HG02763 (cell line): ENCODE results near the gene CD9.
"Not testable (repeated sequence)": the region's sequence is repeated elsewhere in the genome, so short reads cannot be mapped to it uniquely, and the experiment has no call there.

ENCODE experiments used
- ATAC-seq: cut with Tn5 transposase; IDR thresholded peaks from one replicate; pipeline ENCODE4 v1.9.1; 2021; ENCODE audit warnings: mild to moderate bottlenecking, moderate library complexity; ENCODE audit not compliant: unreplicated experiment

CD9 gene

DNA sequence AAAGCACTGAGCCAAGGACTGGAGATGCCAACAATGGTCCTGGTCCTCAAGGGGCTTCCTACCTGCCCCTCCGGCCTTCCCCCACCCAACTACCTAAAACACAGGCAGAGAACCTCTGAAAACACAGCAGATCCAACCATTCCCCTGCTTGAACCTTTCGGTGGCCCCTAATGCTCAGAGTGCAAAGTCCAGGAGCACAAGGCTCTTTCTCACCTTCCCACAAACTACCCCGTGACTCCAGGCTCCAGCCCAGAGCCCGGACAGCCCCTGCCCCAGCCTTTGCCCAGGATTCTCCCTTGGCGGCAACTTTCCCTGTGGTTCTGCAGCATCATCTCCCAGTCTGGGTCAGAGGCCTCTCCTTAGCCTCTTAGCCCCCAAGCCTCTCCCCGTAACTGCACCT lies 1.6 kb upstream of the CD9 start:
- ATAC-seq: no peak

DNA sequence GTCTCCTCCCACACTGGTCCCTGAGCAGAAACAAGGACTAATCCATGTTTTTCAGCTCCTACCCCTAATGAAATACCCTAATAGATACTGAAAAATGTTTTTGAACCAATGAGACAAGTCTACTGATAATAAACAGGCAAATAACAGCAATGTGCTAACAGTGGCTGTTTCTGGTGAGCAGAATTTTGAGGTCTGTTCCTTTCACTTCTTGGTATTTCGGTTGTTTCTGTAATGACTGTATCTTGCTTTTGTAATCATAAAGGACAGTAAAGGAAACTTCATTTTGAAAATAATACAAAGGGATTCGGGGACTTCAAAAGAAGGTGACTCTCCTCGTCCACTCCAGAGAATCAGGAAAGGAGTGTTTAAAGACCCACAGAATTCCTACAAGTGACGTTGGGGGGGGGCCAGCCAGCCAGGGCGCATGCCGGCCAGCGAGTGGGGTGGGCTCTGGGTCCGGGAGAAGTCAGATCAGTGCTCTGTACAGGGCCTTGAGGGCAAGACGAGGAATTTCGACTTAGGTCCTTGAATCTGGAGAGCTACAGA lies 1.1 kb upstream of the CD9 start:
- no peak for ATAC-seq

DNA sequence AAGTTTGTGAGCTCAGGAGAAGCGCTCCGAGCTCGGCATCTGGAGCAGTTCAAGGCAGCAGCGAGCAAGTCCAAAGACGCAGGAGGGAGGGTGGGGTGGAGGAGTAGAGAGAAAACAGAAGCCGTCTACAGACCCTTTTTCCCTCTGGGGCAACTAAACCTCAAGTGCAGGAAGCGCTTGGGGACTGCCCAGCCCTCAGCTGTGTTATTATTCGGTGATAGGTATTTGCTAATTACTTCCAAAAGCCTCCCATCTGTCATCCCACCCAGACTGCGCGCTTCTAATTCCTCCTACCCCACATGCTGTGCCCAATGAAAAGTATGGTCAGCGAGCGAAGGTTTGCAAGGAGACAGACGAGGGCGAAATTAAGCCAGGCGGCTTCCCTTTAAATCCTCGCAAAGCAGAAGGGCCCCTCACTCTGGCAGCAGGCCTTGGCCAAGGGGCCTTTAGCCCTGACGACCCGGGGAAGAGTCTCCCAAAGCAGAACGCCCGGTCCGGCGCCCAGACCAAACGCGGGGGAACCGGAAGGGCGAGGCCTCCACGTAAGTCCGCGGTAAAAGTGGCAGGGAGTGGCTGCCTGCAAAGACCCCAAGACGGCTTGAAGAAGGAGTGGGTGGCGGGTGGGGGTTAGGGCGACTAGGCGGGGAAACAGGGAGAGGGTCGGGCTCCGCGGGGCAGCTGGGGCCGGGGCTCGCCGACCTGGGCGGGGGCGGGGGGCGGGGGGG lies 507 bp upstream of the CD9 start:
- ATAC-seq: no peak

DNA sequence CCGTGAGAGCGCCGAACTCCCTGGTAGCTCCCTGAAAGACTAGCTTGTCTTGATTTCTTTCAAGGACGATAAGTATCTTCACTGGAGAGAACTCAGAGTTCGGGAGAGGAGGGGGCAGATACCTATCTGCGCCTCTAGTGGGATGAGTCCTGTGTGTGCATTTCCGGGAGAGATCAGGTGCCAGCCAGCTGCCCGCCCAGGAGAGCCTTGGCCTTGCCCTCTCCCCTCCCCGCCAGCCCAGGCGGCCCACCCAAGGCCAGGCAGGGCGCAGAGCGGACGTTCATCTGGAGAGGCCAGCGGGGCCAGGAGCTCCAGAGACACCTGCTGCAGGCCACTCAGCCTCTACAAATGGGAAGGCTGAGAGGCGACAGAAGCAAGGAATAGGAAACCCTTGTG lies 1.0 kb downstream of the CD9 start:
- ATAC-seq: no peak

DNA sequence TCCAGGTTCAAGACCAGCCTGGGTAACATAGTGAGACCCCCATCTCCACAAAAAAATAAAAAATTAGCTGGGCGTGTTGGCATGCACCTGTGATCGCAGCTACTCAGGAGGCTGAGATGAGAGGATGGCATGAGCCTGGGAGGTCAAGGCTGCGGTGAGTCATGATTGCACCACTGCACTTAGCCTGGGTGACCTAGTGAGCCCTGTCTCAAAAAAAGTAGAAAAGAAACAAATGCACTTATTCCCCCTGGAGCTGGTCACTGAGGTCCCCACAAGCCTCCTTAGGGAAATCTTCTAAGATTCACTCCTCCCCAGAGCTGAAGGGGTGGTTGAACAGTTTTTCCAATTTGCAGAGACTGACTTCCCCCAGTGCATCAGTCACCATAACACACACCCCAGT lies 1.6 kb downstream of the CD9 start:
- no peak for ATAC-seq

DNA sequence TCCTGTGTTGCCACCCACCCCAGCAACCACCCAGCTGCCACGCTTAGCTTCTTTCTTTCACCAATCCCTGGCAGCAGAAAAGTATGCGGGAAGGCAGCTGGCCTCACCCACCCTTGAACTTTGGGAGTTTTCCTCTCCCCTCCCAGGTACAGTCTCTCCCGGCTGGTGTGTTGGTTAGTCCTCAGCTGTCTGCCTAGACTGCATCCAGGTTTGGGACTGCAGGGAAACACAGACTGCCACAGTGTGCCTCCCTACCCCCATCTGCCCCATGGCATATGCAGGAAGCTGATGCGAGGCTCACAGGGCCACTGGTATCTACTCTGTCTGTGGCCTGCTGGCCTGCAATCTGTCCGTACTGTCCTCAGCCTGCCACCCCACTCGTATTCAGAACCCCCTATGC lies 2.1 kb downstream of the CD9 start:
- ATAC-seq: no peak

DNA sequence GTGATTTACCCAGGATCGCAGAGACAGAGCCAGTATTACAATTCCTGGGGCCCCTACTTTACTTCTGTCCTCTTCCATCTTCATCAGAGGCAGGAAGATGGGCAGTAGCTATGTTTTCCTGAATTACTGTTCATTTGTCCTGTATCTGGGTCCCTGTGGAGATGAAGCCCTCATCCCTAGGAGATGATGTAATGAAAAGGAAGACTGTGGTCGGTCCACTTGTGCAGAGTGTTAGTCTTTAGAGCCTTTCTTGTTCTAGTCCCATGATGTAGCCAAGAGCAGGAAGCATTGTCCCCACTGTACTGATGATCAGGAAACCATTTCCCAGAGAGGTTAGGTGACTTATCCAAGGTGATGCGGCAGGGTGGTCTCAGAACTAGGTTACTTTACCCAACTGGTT lies 2.6 kb downstream of the CD9 start:
- ATAC-seq: no peak

DNA sequence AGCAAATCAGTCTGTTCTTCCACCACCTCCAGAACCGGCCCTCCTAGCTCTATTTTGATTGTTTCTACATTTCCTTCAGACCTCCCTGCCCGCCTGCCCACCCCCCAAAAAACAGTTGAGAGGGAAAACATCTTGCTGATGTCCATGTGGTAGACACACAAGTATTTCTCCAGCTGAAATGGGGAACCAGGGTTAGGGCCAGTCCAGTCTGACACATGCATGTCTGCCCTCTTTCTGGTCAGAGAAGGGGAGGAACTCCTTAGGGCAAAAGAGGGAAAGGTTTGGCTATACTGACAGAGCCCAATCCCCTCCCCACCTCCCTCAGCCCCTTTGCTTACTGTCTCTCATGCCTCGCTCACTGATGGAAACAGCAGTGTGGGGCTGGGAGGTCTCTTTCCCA lies 3.4 kb downstream of the CD9 start:
- ATAC-seq: no peak

DNA sequence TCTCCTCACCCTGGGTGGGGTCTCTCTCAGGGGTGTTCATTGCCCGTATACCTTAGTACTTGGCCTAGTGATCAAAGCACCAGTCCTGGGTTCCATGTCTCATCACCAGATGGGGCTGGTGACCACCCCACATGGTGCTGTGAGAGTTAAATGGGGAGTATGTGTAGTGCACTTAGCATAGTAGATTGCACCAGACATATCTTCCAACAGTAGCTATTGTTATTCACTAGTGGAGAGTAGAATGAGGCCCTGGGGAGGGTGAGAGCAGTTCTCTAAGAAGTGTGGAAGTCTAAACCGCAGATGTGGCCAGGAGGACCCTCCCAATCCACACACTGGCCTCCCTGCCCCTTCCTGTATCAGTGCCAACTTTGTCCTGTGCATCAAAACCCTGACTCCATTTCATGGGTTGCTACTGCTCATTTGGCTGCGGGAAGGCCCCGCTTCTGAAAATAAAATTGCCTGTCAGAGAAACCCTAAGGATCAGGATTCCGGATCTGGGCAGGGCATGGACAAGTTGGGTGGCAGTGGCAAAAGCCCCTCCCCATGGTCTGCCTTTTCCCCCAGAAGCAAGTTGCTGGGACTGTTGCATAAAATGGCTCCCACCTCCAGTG lies 4.4 kb downstream of the CD9 start:
- ATAC-seq: no peak

DNA sequence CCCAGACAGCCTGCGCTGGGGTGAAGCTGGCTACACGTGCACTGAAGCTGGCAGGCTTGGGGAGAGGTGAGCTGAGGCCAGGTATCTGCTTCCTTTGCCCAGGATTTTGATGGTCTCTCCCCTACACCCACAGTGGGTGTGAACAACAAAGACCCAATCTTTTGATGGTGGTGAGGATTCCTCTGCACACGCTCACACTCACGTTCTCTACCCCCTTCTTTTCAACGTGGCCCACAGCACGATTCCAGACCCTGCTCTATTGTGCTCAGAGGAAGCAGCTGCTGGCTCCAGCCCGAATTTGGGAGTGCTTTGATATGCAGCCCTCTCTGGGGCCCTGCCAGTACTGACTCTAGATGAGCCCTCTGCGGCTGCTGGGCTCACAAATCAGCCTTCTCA lies 4.9 kb downstream of the CD9 start:
- no peak for ATAC-seq

DNA sequence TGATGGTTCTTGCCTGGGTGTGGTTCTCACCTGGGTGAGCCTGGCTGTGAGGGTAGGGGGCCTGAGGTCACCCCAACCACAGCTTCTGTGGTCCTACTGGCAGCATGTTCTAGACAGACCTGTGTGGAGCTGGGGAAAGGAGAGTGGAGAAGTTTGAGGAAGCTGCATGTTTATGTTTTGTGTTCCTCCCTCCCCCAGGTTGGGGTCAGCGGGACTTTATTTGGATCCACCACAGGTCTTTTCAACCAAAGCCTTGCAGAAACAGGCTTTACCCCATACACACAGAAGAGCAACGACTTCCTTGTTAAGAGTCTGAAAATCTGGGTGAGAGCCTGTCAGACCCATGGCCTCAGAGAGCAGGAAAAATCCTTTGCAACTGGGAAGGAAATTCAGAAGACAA lies 5.6 kb downstream of the CD9 start:
- ATAC-seq: no peak

DNA sequence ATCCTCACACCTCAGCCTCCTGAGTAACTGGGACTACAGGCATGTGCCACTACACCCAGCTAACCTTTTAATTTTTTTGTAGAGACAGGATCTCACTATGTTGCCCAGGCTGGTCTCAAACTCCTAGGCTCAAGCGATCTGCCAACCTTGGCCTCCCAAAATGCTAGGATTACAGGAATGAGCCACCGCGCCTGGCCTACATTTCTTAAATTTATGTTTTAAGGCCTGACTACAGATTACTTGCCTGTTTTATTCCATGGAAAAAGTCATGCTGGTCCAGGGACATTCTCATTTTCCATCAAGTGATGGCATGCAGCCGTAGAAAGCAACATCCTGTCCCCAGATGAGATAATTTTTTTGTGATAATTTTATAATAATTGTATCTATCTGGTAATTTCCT lies 6.1 kb downstream of the CD9 start:
- ATAC-seq: no peak

DNA sequence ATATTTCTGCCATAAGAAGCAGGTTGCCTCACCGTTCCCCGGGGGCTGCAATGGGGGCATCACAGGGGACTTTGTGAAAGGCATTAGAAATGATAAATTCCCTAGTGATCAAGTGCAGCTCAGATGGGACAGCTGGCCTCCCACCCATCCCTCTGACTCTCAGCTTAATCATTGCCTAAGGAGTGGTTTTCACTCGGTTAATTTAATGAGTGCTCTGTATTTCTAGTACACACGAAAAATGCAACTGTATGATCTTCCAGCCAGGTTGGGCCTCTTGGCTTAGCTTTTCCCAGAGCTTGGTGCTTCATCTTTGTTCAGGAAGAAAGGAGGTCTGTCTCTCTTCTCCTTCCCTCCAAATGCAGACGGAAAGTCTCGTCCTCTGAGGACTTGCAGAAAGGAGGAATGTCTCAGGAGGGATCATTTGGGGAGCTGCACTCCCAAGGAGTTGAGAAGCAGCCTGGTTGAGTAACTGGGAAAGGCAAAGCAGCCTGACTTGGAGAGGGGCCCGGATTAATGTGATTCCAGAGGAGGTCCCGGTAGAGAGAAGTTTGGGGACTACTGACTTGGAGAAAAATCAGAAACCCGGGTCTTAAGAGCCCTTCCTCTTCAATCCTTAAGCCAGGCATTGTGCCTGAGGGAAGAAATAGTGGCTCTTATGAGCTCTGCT lies 7.2 kb downstream of the CD9 start:
- ATAC-seq: no peak

DNA sequence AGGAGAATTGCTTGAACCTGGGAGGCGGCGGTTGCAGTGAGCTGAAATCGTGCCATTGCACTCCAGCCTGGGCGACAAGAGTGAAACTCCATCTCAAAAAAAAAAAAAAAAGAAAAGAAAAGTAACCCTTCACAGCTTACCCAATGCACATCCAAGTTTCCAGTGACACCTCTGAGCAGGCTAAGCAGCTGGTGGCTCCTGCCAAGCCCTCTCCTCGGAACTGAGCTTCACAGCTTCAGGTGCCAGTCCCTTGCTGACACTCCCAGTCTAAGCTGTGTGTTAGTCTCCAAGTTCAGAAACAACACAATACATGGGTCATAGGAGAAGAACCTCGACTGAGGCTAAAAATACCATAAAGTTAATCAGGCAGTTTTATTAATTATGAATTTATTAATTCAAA lies 7.9 kb downstream of the CD9 start:
- ATAC-seq: no peak

DNA sequence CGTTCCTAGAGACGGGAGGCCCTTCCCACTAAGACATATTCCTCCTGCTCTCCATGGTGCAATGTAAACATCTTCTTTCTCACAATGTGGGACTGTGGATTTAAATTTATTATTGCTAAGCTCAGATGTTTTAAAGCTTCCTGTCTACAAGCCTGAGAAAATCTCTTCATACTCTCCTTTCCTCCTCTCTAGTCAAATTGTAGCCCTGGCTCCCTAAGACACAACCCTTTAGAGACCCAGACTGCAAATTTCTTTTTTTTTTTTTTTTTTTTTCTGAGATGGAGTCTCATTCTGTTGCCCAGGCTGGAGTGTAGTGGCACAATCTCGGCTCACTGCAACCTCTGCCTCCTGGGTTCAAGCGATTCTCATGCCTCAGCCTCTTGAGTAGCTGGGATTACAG lies 9.2 kb downstream of the CD9 start:
- not testable (repeated sequence) for ATAC-seq

DNA sequence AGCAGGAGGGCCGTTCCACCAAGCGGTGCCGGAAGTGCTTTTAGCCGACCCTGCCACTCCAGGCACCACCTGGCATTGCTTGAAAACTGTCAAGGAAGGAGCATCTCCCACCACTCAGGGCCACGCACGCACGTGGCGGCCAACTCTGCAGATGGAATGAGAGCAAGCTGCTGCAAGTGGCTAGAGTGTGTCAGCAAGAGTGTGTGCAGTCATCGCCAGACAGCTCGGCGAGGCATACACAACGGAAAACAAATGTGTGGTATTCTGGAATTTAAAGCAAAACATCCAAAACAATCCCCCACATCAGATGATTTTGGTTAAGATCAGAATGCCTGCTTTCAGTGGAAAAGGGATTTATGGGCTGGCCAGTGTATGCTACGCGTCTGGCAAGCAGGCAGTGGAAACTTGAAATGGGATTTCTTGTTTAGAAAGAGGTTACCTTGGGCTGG lies 11.2 kb downstream of the CD9 start:
- ATAC-seq: no peak

DNA sequence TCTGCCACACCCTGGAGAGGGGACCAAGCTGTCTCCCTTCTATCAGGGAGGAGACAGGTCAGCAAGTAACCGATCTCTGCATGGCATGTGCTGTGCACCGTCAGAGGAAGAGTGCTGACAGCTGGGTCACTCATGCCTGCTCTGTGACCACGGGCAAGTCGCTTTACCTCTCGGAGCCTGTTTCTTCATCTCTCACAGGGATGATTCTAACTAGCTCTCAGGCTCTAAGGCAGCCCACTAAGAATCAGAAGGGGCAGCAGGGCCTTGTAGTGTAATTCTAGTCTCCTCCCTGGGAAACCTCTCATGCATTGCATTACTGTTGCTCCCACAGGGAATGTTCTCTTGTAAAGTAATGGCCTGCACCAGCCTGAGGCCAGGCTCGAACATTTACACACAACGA lies 11.9 kb downstream of the CD9 start:
- no peak for ATAC-seq

DNA sequence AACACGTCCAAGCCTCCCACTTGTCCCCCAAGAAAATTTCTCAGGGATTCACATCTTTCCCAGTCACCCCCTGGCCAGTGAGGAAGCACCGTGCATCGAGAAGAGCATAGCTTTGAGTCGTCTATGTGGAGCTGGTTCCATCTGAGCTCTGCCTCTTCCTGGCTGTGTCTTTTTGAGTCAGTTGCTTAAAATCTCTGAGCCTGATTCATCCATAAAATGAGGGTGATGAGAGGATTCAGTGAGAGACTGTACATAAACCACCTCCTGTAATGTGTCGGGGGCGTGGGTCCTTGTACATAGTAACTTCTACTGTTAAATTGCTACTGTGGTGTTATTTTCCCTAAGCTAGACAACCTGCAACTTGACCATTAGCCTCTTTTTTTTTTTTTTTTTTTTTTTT lies 13.8 kb downstream of the CD9 start:
- no peak for ATAC-seq

DNA sequence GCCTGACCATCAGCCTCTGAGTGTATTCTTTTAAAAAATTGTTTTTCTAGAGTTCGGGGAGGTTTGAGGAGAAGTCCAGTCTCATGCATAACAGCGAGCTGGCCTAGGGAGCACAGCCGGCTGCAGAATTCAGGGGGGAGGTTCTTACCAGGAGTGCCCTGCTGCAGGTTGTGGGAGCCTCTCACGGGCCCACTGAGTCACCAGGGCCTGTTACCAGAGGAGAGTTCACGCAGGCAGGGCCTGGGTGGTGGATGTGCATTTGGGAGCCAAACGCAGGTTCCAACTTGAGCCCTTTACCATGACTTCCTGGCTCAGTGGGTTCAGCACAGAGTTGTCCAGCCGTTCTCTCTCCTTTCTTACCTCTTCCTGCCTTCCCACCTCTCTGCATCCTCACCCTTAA lies 14.4 kb downstream of the CD9 start:
- no peak for ATAC-seq

DNA sequence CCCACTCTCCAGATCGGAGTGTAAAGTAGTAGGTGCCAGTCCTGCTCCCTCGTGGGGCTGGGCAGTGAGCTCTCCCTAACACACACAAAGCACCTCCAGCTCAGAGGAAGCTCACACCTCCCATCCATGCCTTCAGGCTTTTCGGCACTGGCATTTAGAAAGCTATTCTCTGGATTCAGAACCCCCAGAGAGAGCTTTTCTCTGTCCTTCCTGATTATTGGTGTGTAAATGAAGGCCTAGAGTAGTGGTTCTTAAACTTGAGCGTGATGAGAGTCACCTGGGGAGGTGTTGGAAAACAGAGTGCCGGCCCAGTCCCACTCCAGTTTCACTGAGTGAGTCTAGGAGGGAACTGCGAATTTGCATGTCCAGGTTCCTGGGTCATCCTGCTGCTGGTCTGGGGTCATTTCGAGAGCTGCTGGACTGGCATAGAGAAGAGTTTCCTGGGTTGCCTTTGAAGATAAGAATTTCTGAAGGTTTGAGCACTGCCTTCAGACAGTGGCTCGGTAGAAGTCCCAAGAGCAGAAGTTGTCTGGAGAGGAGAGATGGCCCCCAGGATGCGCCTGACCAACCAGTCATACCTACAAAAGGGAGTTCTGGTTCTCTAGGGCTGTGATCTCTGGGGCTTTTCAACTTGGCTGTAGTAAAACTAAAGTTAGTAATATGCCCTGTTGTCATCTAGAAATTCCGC lies 15.1 kb downstream of the CD9 start:
- no peak for ATAC-seq

DNA sequence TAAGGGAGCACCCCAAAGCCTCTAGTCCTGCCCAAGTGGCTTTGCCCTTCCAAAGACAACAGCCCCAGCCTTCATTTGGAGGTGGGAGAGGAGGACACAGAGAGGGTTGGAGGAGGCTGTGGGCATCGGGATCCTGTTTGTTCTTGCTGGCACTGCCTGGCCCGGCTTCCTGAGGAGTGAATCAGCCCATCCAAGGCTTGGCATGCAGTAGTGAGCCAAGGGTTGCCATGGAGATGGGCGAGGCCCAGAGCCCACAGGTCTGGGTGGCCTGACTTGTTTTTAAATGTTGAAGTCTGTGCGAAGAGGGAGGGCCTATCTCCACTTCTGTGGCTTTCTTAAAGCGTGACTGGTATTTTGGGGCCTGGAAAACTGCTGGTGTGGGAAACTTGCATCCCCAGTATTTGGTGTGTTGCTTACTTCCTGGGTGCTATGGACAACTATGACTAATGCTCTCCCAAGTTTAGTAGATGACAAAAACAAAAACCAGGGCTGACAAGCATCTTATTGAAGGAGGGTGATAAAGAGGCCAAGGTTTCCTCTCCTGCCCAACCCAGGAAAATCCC lies 15.8 kb downstream of the CD9 start:
- ATAC-seq: no peak
